Stimulated activated CD8-positive, alpha-beta memory T cell treated with anti-CD3 and anti-CD28 coated beads, Interleukin-12 subunit alpha, Interleukin-12 subunit beta, amount 100 ng/mL, for 24 hours (primary cell): ENCODE results near the gene UTP3.
"Not testable (repeated sequence)": the region's sequence is repeated elsewhere in the genome, so short reads cannot be mapped to it uniquely, and the experiment has no call there.

Experiments used
- DNase-seq: peaks from one replicate; pipeline ENCODE4 v3.0.0-alpha.2; 2020; ENCODE audit errors: extremely low read depth

Gene UTP3

GRCh38 chr4:70715097-70715496 lies 26.8 kb downstream of the UTP3 start:
- no peak for DNase-seq

- DNase-seq, result no peak
These were observed 30.7 kb downstream of the UTP3 start for GRCh38 chr4:70718811-70719604.

- DNase-seq, result no peak
These were observed 33.4 kb downstream of the UTP3 start, which contains the start of gene RUFY3 for GRCh38 chr4:70721747-70722146. Gene RUFY3 (plus strand): TSS chr4:70721964. CDS start chr4:70722574, 610 bp downstream.

GRCh38 chr4:70722199-70722791 lies 34.0 kb downstream of the UTP3 start:
- no peak for DNase-seq

GRCh38 chr4:70724463-70724862 lies 36.1 kb downstream of the UTP3 start:
- DNase-seq, result no peak

- no peak for DNase-seq
These were observed 37.3 kb downstream of the UTP3 start for GRCh38 chr4:70725633-70726032.

GRCh38 chr4:70726515-70726914 lies 38.2 kb downstream of the UTP3 start:
- not testable (repeated sequence) for DNase-seq

- no peak for DNase-seq
These were observed 39.8 kb downstream of the UTP3 start for GRCh38 chr4:70728091-70728490.

GRCh38 chr4:70732878-70733277 lies 44.5 kb downstream of the UTP3 start:
- DNase-seq, result not testable (repeated sequence)

GRCh38 chr4:70734168-70734954 lies 46.0 kb downstream of the UTP3 start:
- no peak for DNase-seq

- DNase-seq, result no peak
These were observed 46.6 kb downstream of the UTP3 start for GRCh38 chr4:70734971-70735370.

GRCh38 chr4:70735915-70736314 lies 47.6 kb downstream of the UTP3 start:
- peak; percentile 5 for DNase-seq

GRCh38 chr4:70737006-70737405 lies 48.7 kb downstream of the UTP3 start:
- DNase-seq, result no peak

GRCh38 chr4:70737409-70737808 lies 49.1 kb downstream of the UTP3 start:
- DNase-seq, result no peak

GRCh38 chr4:70739496-70740337 lies 51.4 kb downstream of the UTP3 start:
- DNase-seq, result no peak
